ENCODE results near the gene CAAP1. TPM values are rescaled to one million over a fixed set of nuclear protein-coding genes. Genes with fewer than 3 reads are reported as not detected.

Gene CAAP1
- total and polyA plus RNA-seq, 2 of the 8 experiments (the other 6 are each of a cell fraction or from before 2014, with no cell fraction given) = 9.5 to 36.7 TPM

DNA sequence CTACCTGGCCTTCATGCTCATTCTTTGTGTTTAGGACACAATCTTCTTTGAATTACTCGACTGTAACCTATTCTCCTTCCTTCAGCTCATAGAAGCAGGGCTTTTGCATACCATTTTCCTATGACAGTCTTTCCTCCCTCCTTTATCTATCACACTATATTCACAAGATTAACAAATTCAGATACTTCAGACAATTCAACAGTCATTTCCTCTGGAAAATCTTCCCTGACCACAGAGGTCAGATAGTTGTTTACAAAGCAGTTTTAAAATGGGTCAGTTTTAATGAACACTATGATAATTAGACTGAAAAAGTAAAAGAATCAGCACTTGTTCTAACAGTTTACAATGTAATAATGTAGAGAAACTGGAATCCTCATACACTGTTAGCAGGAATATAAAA is 4.3 kb downstream of the CAAP1 start:
- Histone ChIP-seq H2BK5ac (ENCODE audit: low read depth, low read length) (no peak overlapping the region), H3K23ac (ENCODE audit: insufficient read length) (no peak overlapping the region), H3K4me2 (ENCODE audit: insufficient read depth in 1 of 2, low read depth in 2 of 2, low read length in 2 of 2) (no peak overlapping the region), H3K4me1 (replicated peaks in 1 of 4; ENCODE audit: control insufficient read depth in 3 of 4, insufficient read depth in 4 of 4, low read length in 3 of 4) (no peaks in the 10 kb centered on the region), H3K56ac (replicated peaks; ENCODE audit: insufficient read length, low read depth, low read length) (no peak overlapping the region), H2BK20ac (ENCODE audit: low read length) (no peak overlapping the region), H3K14ac (ENCODE audit: insufficient read length) (no peak overlapping the region), H2AK5ac (ENCODE audit: low read depth, low read length) (no peak overlapping the region), H3K27ac (ENCODE audit: low read depth, low read length) (no peak overlapping the region), H4K5ac (ENCODE audit: insufficient read length, low read depth, low read length) (no peak overlapping the region), H3K4ac (replicated peaks; ENCODE audit: insufficient read length, low read depth, low read length) (no peak overlapping the region), H3K36me3 (ENCODE audit: control insufficient read depth in 2 of 4, insufficient read depth in 4 of 4, low read length in 3 of 4) (peaks cover 0 to 36% (median 12%) of the 10 kb centered on the region in 4 experiments; a peak in 6 of 8 replicates), H2BK12ac (ENCODE audit: low read depth, low read length) (no peak overlapping the region), H3K27me3 (replicated peaks in 1 of 4; ENCODE audit: control insufficient read depth in 3 of 4, extremely low read depth in 1 of 4, insufficient read depth in 3 of 4, low read length in 3 of 4) (no peaks in the 10 kb centered on the region), H4K91ac (replicated peaks; ENCODE audit: insufficient read length, low read length) (no peak overlapping the region), H4K20me1 (replicated peaks in 1 of 2; ENCODE audit: control insufficient read depth in 1 of 2, insufficient read depth in 2 of 2, low read length in 2 of 2) (peaks cover 1% of the 10 kb centered on the region in 2 experiments), H3K9ac (replicated peaks in 1 of 4; ENCODE audit: extremely low read depth in 1 of 4, low read depth in 3 of 4, low read length in 3 of 4) (no peak overlapping the region), H3K23me2 (ENCODE audit: low read depth, low read length) (peaks cover 4% of the 10 kb centered on the region), H3K18ac (ENCODE audit: extremely low read depth, low read length) (no peak overlapping the region), H3K4me3 (ENCODE audit: extremely low read depth in 1 of 4, insufficient read depth in 2 of 4, low read depth in 3 of 4, low read length in 4 of 4) (no peak overlapping the region), H4K8ac (ENCODE audit: extremely low read depth, insufficient read depth, low read length) (no peak overlapping the region), H2BK120ac (replicated peaks; ENCODE audit: low read depth, low read length) (no peak overlapping the region), H2BK15ac (ENCODE audit: low read length) (no peak overlapping the region), H3K9me3 (ENCODE audit: insufficient read depth in 2 of 2, low read depth in 1 of 2, low read length in 1 of 2) (peaks cover under 1 to 4% of the 10 kb centered on the region in 2 experiments; a peak in 2 of 4 replicates), H3K79me1 (ENCODE audit: low read depth, low read length) (no peaks in the 10 kb centered on the region), H3K79me2 (ENCODE audit: control insufficient read depth in 1 of 2, insufficient read depth in 2 of 2, low read length in 2 of 2) (peaks cover 11 to 67% of the 10 kb centered on the region in 2 experiments), H2AFZ (ENCODE audit: low read length) (no peak overlapping the region)
- ChIA-PET CTCF (ENCODE audit: partially characterized antibody) (interaction anchor here (1.5 kb wide), 1 partner anchor 87 kb away, joined by 4 read pairs; no protein-coding TSS in a partner anchor), POLR2A (ENCODE audit: partially characterized antibody) (interaction anchor here (2.1 kb wide), 1 partner anchor 21 kb away, joined by 5 read pairs; no protein-coding TSS in a partner anchor)
- DNase-seq (ENCODE audit: low read depth in 1 of 2, low spot score in 2 of 2) (no peak), FAIRE-seq (no peak)
- 74% methylated on average over 1 of the region's 1 CpG; no CpG with 5 or more reads in 1 of the 2 experiments for WGBS, 2 experiments (ENCODE audit: extremely low coverage in 1 of 2, insufficient coverage in 1 of 2, insufficient read length in 1 of 2, insufficient replicate concordance in 2 of 2, low coverage in 1 of 2, low lambda C conversion rate in 2 of 2, missing lambda C conversion rate in 1 of 2)
- TF ChIP-seq, protein P1, sequence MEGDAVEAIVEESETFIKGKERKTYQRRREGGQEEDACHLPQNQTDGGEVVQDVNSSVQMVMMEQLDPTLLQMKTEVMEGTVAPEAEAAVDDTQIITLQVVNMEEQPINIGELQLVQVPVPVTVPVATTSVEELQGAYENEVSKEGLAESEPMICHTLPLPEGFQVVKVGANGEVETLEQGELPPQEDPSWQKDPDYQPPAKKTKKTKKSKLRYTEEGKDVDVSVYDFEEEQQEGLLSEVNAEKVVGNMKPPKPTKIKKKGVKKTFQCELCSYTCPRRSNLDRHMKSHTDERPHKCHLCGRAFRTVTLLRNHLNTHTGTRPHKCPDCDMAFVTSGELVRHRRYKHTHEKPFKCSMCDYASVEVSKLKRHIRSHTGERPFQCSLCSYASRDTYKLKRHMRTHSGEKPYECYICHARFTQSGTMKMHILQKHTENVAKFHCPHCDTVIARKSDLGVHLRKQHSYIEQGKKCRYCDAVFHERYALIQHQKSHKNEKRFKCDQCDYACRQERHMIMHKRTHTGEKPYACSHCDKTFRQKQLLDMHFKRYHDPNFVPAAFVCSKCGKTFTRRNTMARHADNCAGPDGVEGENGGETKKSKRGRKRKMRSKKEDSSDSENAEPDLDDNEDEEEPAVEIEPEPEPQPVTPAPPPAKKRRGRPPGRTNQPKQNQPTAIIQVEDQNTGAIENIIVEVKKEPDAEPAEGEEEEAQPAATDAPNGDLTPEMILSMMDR (IDR thresholded peaks at IDR 0.05; ENCODE audit: control extremely low read depth in 1 of 3, insufficient read depth in 1 of 3, low read depth in 1 of 3, low read length in 3 of 3) = no peak
- TF ChIP-seq CHD1 (IDR thresholded peaks at IDR 0.05; ENCODE audit: low read depth, low read length) (no peak), RXRA (IDR thresholded peaks at IDR 0.05; ENCODE audit: insufficient read depth, low read depth, low read length) (no peak), KDM4A (IDR thresholded peaks at IDR 0.05; ENCODE audit: low read depth, low read length, severe bottlenecking) (no peak), CBX5 (IDR thresholded peaks at IDR 0.05; ENCODE audit: low read depth, low read length) (no peak), HDAC2 (IDR thresholded peaks at IDR 0.05; ENCODE audit: borderline replicate concordance in 1 of 2, low read depth in 2 of 2, low read length in 2 of 2) (no peak), ASH2L (IDR thresholded peaks at IDR 0.05; ENCODE audit: low read length) (no peak)
- TF ChIP-seq, protein P2, sequence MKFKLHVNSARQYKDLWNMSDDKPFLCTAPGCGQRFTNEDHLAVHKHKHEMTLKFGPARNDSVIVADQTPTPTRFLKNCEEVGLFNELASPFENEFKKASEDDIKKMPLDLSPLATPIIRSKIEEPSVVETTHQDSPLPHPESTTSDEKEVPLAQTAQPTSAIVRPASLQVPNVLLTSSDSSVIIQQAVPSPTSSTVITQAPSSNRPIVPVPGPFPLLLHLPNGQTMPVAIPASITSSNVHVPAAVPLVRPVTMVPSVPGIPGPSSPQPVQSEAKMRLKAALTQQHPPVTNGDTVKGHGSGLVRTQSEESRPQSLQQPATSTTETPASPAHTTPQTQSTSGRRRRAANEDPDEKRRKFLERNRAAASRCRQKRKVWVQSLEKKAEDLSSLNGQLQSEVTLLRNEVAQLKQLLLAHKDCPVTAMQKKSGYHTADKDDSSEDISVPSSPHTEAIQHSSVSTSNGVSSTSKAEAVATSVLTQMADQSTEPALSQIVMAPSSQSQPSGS (IDR thresholded peaks at IDR 0.05; ENCODE audit: low read length) = no peak
